Ectodermal cell (in vitro differentiated cells): ENCODE results near the gene ZMIZ1.
"Not testable (repeated sequence)": the region's sequence is repeated elsewhere in the genome, so short reads cannot be mapped to it uniquely, and the experiment has no call there.

Experiments
- H3K27ac ChIP-seq: 2 replicates; pipeline ENCODE4 v1.7.0; 2013; ENCODE audit warnings: mild to moderate bottlenecking, low read depth, low read length; ENCODE audit not compliant: insufficient read depth, poor library complexity, severe bottlenecking
- H3K27me3 ChIP-seq: 2 replicates; pipeline ENCODE4 v1.7.0; 2013; ENCODE audit warnings: mild to moderate bottlenecking, low read length; ENCODE audit not compliant: insufficient read depth, control insufficient read depth, poor library complexity, severe bottlenecking
- H3K36me3 ChIP-seq: one replicate; pipeline ENCODE4 v1.7.0; 2013; ENCODE audit warnings: low read length; ENCODE audit not compliant: control insufficient read depth, insufficient read depth
- H3K4me1 ChIP-seq: one replicate; pipeline ENCODE4 v1.7.0; 2013; ENCODE audit warnings: low read length; ENCODE audit not compliant: control insufficient read depth, insufficient read depth
- H3K4me3 ChIP-seq: 2 replicates; pipeline ENCODE4 v1.7.0; 2013; ENCODE audit warnings: low read depth, low read length, control low read depth; ENCODE audit not compliant: insufficient read depth
- H3K9me3 ChIP-seq: 2 replicates; pipeline ENCODE4 v1.7.0; 2013; ENCODE audit warnings: mild to moderate bottlenecking, low read length, moderate library complexity; ENCODE audit not compliant: control insufficient read depth
- WGBS, 2 experiments: methylation state at CpG; one replicate each; pipeline ENCODE4 v1.1.7; 2013; ENCODE audit warnings: missing lambda C conversion rate in 2 of 2; 5-methylcytosine and 5-hydroxymethylcytosine counted together

Gene ZMIZ1

DNA sequence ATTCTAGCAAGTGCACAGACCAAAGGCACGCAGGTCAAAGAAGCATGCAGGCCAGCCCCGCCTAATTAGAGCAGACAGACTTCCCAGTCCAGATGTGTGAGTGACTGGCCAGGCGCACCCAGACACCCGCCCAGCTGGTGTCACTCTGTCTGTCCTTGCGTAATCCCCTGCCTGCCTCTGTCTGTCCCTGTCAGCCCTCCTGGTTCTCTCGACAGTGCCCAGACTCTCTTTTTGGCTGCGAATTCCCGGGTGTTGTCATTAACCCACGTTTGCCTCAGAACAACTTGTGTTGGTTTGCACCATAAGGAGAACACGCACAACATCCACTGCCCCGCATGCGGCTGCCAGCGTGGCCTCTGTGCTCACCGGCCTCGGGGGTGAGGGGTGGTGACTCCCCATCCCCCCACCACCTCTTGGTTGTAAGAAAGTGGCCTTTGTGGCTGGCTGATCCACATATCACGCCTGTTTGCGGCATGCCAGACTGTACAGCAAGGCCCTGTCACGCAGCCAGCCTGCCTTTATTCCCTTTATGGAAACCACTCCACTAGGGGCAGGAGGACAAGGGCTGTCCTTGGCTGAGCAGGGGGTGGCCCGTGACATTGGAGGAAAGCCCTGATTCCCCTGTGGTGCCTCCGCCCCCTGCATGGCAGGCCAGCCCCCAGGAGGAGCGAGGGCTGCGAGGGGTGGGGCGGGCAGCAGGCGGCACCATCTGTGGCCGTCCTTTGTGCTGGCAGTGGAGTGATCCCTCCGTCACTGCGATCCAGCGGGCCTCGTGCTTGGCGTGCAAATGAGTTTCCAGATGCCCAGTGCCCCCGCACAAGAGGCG is 205.7 kb downstream of the ZMIZ1 start:
- H3K36me3 ChIP-seq, result peaks cover 8% of the 10 kb centered on the region
- H3K27ac ChIP-seq, result no peak overlapping the region
- H3K4me3 ChIP-seq, result no peak overlapping the region
- H3K4me1 ChIP-seq, result peaks cover 10% of the 10 kb centered on the region
- no peaks in the 10 kb centered on the region for H3K9me3 ChIP-seq
- 90 to 91% methylated on average over 32 of the region's 32 CpGs for WGBS, 2 experiments
- no peaks in the 10 kb centered on the region for H3K27me3 ChIP-seq

GRCh38 chr10:79275105-79275430 is 206.3 kb downstream of the ZMIZ1 start:
- peaks cover 8% of the 10 kb centered on the region for H3K36me3 ChIP-seq
- peaks cover 10% of the 10 kb centered on the region for H3K4me1 ChIP-seq
- H3K4me3 ChIP-seq, result no peak overlapping the region
- no peaks in the 10 kb centered on the region for H3K27me3 ChIP-seq
- no peaks in the 10 kb centered on the region for H3K9me3 ChIP-seq
- no peak overlapping the region for H3K27ac ChIP-seq
- 85 to 87% methylated on average over 3 of the region's 3 CpGs for WGBS, 2 experiments

DNA sequence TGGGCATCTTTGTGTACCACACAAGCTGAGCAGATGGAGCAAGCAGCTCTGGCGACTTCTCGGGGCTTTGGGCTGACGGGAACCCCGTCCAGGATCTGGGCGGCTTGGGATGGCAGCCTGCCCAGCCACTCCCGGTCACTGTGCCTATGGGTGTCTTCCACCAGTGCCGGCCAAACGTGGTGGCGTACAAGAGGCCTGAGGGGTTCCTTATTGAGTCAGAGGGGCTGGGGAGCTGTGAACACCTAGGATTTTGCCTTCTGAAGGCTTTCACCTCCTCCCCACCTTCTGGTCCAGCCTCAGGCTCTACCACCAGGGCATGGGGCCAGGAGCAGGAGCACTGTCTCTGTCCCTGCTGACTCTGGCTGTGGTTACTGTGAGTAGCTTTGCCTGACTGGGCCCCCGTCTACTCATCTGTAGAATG is 206.7 kb downstream of the ZMIZ1 start:
- Histone ChIP-seq H3K27me3 (no peaks in the 10 kb centered on the region), H3K36me3 (peaks cover 8% of the 10 kb centered on the region), H3K4me3 (no peak overlapping the region), H3K4me1 (peaks cover 10% of the 10 kb centered on the region), H3K27ac (no peak overlapping the region), H3K9me3 (no peaks in the 10 kb centered on the region)
- whole genome bisulfite sequencing, 2 experiments, result 95 to 97% methylated on average over 10 of the region's 10 CpGs

- 94 to 96% methylated on average over 13 of the region's 13 CpGs for WGBS, 2 experiments
- no peak overlapping the region for H3K27ac ChIP-seq
Observed at GRCh38 chr10:79277579-79278269, 209.0 kb downstream of the ZMIZ1 start.

DNA sequence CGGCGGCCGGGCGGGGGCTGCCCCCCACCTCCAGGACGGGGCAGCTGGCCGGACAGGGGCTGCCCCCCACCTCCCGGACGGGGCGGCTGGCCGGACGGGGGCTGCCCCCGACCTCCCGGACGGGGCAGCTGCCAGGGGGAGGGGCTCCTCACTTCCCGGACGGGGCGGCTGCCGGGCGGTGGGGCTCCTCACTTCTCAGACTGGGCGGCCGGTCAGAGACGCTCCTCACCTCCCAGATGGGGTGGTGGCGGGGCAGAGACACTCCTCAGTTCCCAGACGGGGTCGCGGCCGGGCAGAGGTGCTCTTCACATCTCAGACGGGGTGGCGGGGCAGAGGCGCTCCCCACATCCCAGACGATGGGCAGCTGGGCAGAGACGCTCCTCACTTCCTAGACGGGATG is 210.3 kb downstream of the ZMIZ1 start:
- H3K4me1 ChIP-seq, H3K27me3 ChIP-seq, H3K9me3 ChIP-seq, H3K4me3 ChIP-seq, H3K27ac ChIP-seq, H3K36me3 ChIP-seq: not testable (repeated sequence)
- 96% methylated on average over 33 of the region's 33 CpGs for WGBS, 2 experiments

More at GRCh38 chr10:79277579-79278269, 209.0 kb downstream of the ZMIZ1 start:
- Histone ChIP-seq H3K4me3 (no peak overlapping the region), H3K4me1 (peaks cover 14% of the 10 kb centered on the region), H3K27me3 (no peaks in the 10 kb centered on the region), H3K36me3 (peaks cover 8% of the 10 kb centered on the region), H3K9me3 (no peaks in the 10 kb centered on the region)

GRCh38 chr10:79280956-79281355 is 212.2 kb downstream of the ZMIZ1 start:
- H3K36me3 ChIP-seq, result peaks cover 8% of the 10 kb centered on the region

DNA sequence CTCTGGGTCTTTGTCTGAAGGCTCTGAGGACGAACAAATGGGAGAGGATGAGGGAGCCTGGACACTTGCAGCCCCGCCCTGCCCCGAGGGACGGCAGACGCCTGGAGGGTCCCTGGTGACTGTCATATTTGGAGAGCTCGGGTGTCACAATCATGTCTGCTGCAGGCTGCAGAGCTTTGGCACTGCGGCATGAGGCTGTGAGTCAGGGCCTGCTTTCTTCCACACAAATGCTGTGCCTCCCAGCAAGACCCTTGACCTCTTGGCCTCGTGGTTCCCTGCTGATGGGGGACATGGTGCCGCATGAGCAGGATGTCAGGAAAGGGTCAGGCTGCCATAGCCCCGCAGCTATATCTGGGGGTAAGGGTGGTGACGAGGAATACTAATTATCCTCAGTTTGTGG is 213.6 kb downstream of the ZMIZ1 start:
- H3K36me3 ChIP-seq, result peaks cover 11% of the 10 kb centered on the region
- no peak overlapping the region for H3K27ac ChIP-seq
- WGBS, 2 experiments, result 83 to 85% methylated on average over 11 of the region's 11 CpGs
- H3K9me3 ChIP-seq, result no peaks in the 10 kb centered on the region
- no peak overlapping the region for H3K4me3 ChIP-seq
- no peaks in the 10 kb centered on the region for H3K27me3 ChIP-seq
- H3K4me1 ChIP-seq, result peaks cover 9% of the 10 kb centered on the region

More at GRCh38 chr10:79280956-79281355, 212.2 kb downstream of the ZMIZ1 start:
- WGBS, 2 experiments, result 94 to 97% methylated on average over 6 of the region's 6 CpGs
- Histone ChIP-seq H3K27ac (no peak overlapping the region), H3K4me3 (no peak overlapping the region), H3K9me3 (no peaks in the 10 kb centered on the region), H3K4me1 (peaks cover 9% of the 10 kb centered on the region), H3K27me3 (no peaks in the 10 kb centered on the region)

GRCh38 chr10:79283616-79284015 is 214.8 kb downstream of the ZMIZ1 start:
- H3K36me3 ChIP-seq, result peaks cover 3% of the 10 kb centered on the region
- H3K4me3 ChIP-seq, result no peak overlapping the region
- WGBS, 2 experiments, result 95% methylated on average over 3 of the region's 3 CpGs
- no peaks in the 10 kb centered on the region for H3K9me3 ChIP-seq
- H3K27ac ChIP-seq, result no peak overlapping the region
- H3K4me1 ChIP-seq, result peaks cover 9% of the 10 kb centered on the region
- H3K27me3 ChIP-seq, result no peaks in the 10 kb centered on the region

GRCh38 chr10:79284158-79284871 is 215.5 kb downstream of the ZMIZ1 start:
- Histone ChIP-seq H3K4me1 (peaks cover 9% of the 10 kb centered on the region), H3K36me3 (peaks cover 3% of the 10 kb centered on the region), H3K9me3 (no peaks in the 10 kb centered on the region), H3K27ac (no peak overlapping the region), H3K4me3 (no peak overlapping the region), H3K27me3 (no peaks in the 10 kb centered on the region)
- 94 to 96% methylated on average over 7 of the region's 7 CpGs for WGBS, 2 experiments
